Activated CD4-positive, alpha-beta memory T cell treated with anti-CD3 and anti-CD28 coated beads for 36 hours (primary cell): Measurements from ENCODE around the gene STK24. TPM values are rescaled to one million over a fixed set of nuclear protein-coding genes. Genes with fewer than 3 reads are reported as not detected.

ENCODE experiments used
- CTCF ChIA-PET: fragments of 350-600 bp; sonication (Branson Sonifier 250); formaldehyde crosslinking; loops from one replicate; lab custom pipeline; 2021; ENCODE audit warnings: antibody characterized with exemption, inconsistent platforms; lab: Charles Lee
- POLR2A ChIA-PET: fragments of 350-600 bp; sonication (Branson Sonifier 250); formaldehyde crosslinking; loops from one replicate; lab custom pipeline; 2021; ENCODE audit warnings: antibody characterized with exemption; lab: Charles Lee
- DNase-seq: peaks from one replicate; pipeline ENCODE4 v3.0.0-alpha.2; 2020
- H3K27ac Mint-ChIP-seq: one replicate; pipeline ENCODE4 v1.8.0; 2021; ENCODE audit warnings: mixed read lengths
- H3K27me3 Mint-ChIP-seq: one replicate; pipeline ENCODE4 v1.8.0; 2021; ENCODE audit warnings: mixed read lengths
- H3K36me3 Mint-ChIP-seq: one replicate; pipeline ENCODE4 v1.8.0; 2021; ENCODE audit warnings: mixed read lengths
- H3K4me1 Mint-ChIP-seq: one replicate; pipeline ENCODE4 v1.8.0; 2021; ENCODE audit warnings: low read depth, mixed read lengths
- H3K4me3 Mint-ChIP-seq: one replicate; pipeline ENCODE4 v1.8.0; 2021; ENCODE audit warnings: mild to moderate bottlenecking, mixed read lengths
- H3K9me3 Mint-ChIP-seq: one replicate; pipeline ENCODE4 v1.8.0; 2021; ENCODE audit warnings: mixed read lengths
- intact Hi-C: fragments of 100-400 bp; cut with micrococcal nuclease; formaldehyde crosslinking; loops from one replicate; pipeline ENCODE4 v1.15.1; 2023
- total RNA-seq, 2 experiments: library from RNA; stranded (reverse); gene quantifications; one replicate each; pipeline ENCODE4 v1.2.3, GENCODE V29; 2021

The STK24 gene
- total RNA-seq, 2 experiments from 2014 or later = 176 to 178 TPM

- intact Hi-C loops = loop anchor here (1.0 kb wide), 3 partner anchors 9 to 27 kb away; no protein-coding TSS in a partner anchor
- Mint-ChIP-seq H3K4me3 (no peak overlapping the region), H3K9me3 (no peaks in the 10 kb centered on the region), H3K27me3 (no peaks in the 10 kb centered on the region), H3K36me3 (peaks cover 26% of the 10 kb centered on the region), H3K27ac (peak overlapping the region; percentile 95), H3K4me1 (peaks cover 95% of the 10 kb centered on the region)
- CTCF ChIA-PET = interaction anchor here (0.7 to 3.0 kb wide), 6 partner anchors 15 to 144 kb away, joined by 3 to 8 read pairs (median 4); no protein-coding TSS in a partner anchor
- DNase-seq = no peak
- POLR2A ChIA-PET = interaction anchor here (0.8 to 1.7 kb wide), 3 partner anchors 11 to 27 kb away, joined by 3 to 5 read pairs (median 3); no protein-coding TSS in a partner anchor
These were observed 68.2 kb downstream of the STK24 start for GRCh38 chr13:98508685-98509084.

GRCh38 chr13:98508280-98508679 is 68.6 kb downstream of the STK24 start:
- Mint-ChIP-seq H3K4me1 (peaks cover 95% of the 10 kb centered on the region), H3K9me3 (no peaks in the 10 kb centered on the region), H3K27me3 (no peaks in the 10 kb centered on the region), H3K27ac (peak overlapping the region; percentile 95), H3K4me3 (no peak overlapping the region), H3K36me3 (peaks cover 27% of the 10 kb centered on the region)
- DNase-seq = no peak
- CTCF ChIA-PET = interaction anchor here (1.1 to 3.0 kb wide), 3 partner anchors 14 to 24 kb away, joined by 3 to 8 read pairs (median 4); no protein-coding TSS in a partner anchor
- intact Hi-C loops = no loop called here
- POLR2A ChIA-PET = interaction anchor here (0.8 to 1.7 kb wide), 5 partner anchors 11 to 35 kb away, joined by 3 to 5 read pairs (median 3); no protein-coding TSS in a partner anchor

- POLR2A ChIA-PET = interaction anchor here (1.2 to 1.3 kb wide), 2 partner anchors 31 to 36 kb away, joined by 3 read pairs; no protein-coding TSS in a partner anchor
- DNase-seq = no peak
These were observed 69.6 kb downstream of the STK24 start for GRCh38 chr13:98507282-98507797.

GRCh38 chr13:98506728-98507230 is 70.1 kb downstream of the STK24 start:
- H3K4me3 Mint-ChIP-seq = no peak overlapping the region
- peaks cover 23% of the 10 kb centered on the region for H3K36me3 Mint-ChIP-seq
- peaks cover 93% of the 10 kb centered on the region for H3K4me1 Mint-ChIP-seq
- intact Hi-C loops = no loop called here
- CTCF ChIA-PET = interaction anchor here (1.5 kb wide), 1 partner anchor 146 kb away, joined by 5 read pairs; no protein-coding TSS in a partner anchor
- H3K9me3 Mint-ChIP-seq = no peaks in the 10 kb centered on the region
- H3K27me3 Mint-ChIP-seq = no peaks in the 10 kb centered on the region
- POLR2A ChIA-PET = interaction anchor here (0.8 to 1.5 kb wide), 3 partner anchors 22 to 96 kb away, joined by 3 to 5 read pairs (median 3); no protein-coding TSS in a partner anchor
- no peak for DNase-seq
- no peak overlapping the region for H3K27ac Mint-ChIP-seq

More at GRCh38 chr13:98507282-98507797, 69.6 kb downstream of the STK24 start:
- Mint-ChIP-seq H3K9me3 (no peaks in the 10 kb centered on the region), H3K4me3 (no peak overlapping the region), H3K27me3 (no peaks in the 10 kb centered on the region), H3K4me1 (peaks cover 93% of the 10 kb centered on the region), H3K36me3 (peaks cover 27% of the 10 kb centered on the region), H3K27ac (no peak overlapping the region)
- CTCF ChIA-PET = interaction anchor here (1.5 kb wide), 1 partner anchor 146 kb away, joined by 5 read pairs; no protein-coding TSS in a partner anchor
- intact Hi-C loops = no loop called here

- no peak for DNase-seq
These were observed 70.6 kb downstream of the STK24 start for GRCh38 chr13:98506322-98506721.

GRCh38 chr13:98505217-98505616 is 71.7 kb downstream of the STK24 start:
- H3K36me3 Mint-ChIP-seq = peaks cover 16% of the 10 kb centered on the region

More at GRCh38 chr13:98506322-98506721, 70.6 kb downstream of the STK24 start:
- ChIA-PET POLR2A (interaction anchor here (0.8 to 1.5 kb wide), 2 partner anchors 22 to 97 kb away, joined by 3 to 5 read pairs; no protein-coding TSS in a partner anchor), CTCF (interaction anchor here (1.2 to 1.5 kb wide), 3 partner anchors 10 to 147 kb away, joined by 3 to 5 read pairs (median 4); no protein-coding TSS in a partner anchor)
- intact Hi-C loops = no loop called here
- Mint-ChIP-seq H3K36me3 (peaks cover 19% of the 10 kb centered on the region), H3K9me3 (no peaks in the 10 kb centered on the region), H3K4me3 (no peak overlapping the region), H3K27ac (no peak overlapping the region), H3K27me3 (no peaks in the 10 kb centered on the region), H3K4me1 (peaks cover 91% of the 10 kb centered on the region)

GRCh38 chr13:98504371-98504963 is 72.4 kb downstream of the STK24 start:
- Mint-ChIP-seq H3K9me3 (no peaks in the 10 kb centered on the region), H3K4me3 (no peak overlapping the region), H3K36me3 (peaks cover 21% of the 10 kb centered on the region), H3K27me3 (no peaks in the 10 kb centered on the region), H3K27ac (peak overlapping the region; percentile 5), H3K4me1 (peaks cover 81% of the 10 kb centered on the region)
- ChIA-PET CTCF (interaction anchor here (0.9 to 1.6 kb wide), 6 partner anchors 16 to 149 kb away, joined by 3 to 5 read pairs (median 3); partner anchors contain the start of gene STK24), POLR2A (interaction anchor here (0.6 to 1.4 kb wide), 9 partner anchors 9 to 148 kb away, joined by 3 to 9 read pairs (median 5); no protein-coding TSS in a partner anchor)
- DNase-seq = peak; percentile 67
- intact Hi-C loops = loop anchor here (1.0 kb wide), 1 partner anchor 19 kb away; no protein-coding TSS in a partner anchor

More at GRCh38 chr13:98505217-98505616, 71.7 kb downstream of the STK24 start:
- ChIA-PET CTCF (interaction anchor here (1.2 to 1.6 kb wide), 3 partner anchors 11 to 148 kb away, joined by 3 to 5 read pairs (median 4); no protein-coding TSS in a partner anchor), POLR2A (interaction anchor here (1.1 to 1.5 kb wide), 4 partner anchors 13 to 70 kb away, joined by 5 to 9 read pairs (median 5); no protein-coding TSS in a partner anchor)
- Mint-ChIP-seq H3K4me3 (no peak overlapping the region), H3K9me3 (no peaks in the 10 kb centered on the region), H3K27ac (peak overlapping the region; percentile 5), H3K27me3 (no peaks in the 10 kb centered on the region), H3K4me1 (peaks cover 86% of the 10 kb centered on the region)
- no peak for DNase-seq
- intact Hi-C loops = no loop called here

GRCh38 chr13:98504029-98504351 is 72.9 kb downstream of the STK24 start:
- Mint-ChIP-seq H3K27ac (peak overlapping the region; percentile 5), H3K4me3 (no peak overlapping the region), H3K9me3 (no peaks in the 10 kb centered on the region), H3K4me1 (peaks cover 76% of the 10 kb centered on the region), H3K27me3 (no peaks in the 10 kb centered on the region), H3K36me3 (peaks cover 23% of the 10 kb centered on the region)
- intact Hi-C loops = loop anchor here (1.0 kb wide), 1 partner anchor 19 kb away; no protein-coding TSS in a partner anchor
- DNase-seq = no peak
- POLR2A ChIA-PET = interaction anchor here (0.6 to 1.4 kb wide), 9 partner anchors 8 to 148 kb away, joined by 3 to 9 read pairs (median 5); no protein-coding TSS in a partner anchor
- CTCF ChIA-PET = interaction anchor here (0.8 to 1.6 kb wide), 7 partner anchors 16 to 150 kb away, joined by 3 to 5 read pairs (median 3); partner anchors contain the start of gene STK24

GRCh38 chr13:98503175-98504028 is 73.5 kb downstream of the STK24 start:
- H3K4me1 Mint-ChIP-seq = peaks cover 70% of the 10 kb centered on the region
- intact Hi-C loops = loop anchor here (1.0 kb wide), 1 partner anchor 18 kb away; no protein-coding TSS in a partner anchor
- no peak overlapping the region for H3K4me3 Mint-ChIP-seq
- no peaks in the 10 kb centered on the region for H3K9me3 Mint-ChIP-seq
- H3K36me3 Mint-ChIP-seq = peaks cover 23% of the 10 kb centered on the region
- POLR2A ChIA-PET = interaction anchor here (0.8 to 1.1 kb wide), 3 partner anchors 8 to 25 kb away, joined by 3 to 5 read pairs (median 4); no protein-coding TSS in a partner anchor
- no peak for DNase-seq
- H3K27me3 Mint-ChIP-seq = no peaks in the 10 kb centered on the region
- CTCF ChIA-PET = interaction anchor here (0.8 to 1.6 kb wide), 6 partner anchors 21 to 150 kb away, joined by 3 to 5 read pairs (median 3); partner anchors contain the start of gene STK24
- no peak overlapping the region for H3K27ac Mint-ChIP-seq

GRCh38 chr13:98500963-98501421 is 75.9 kb downstream of the STK24 start:
- ChIA-PET CTCF (no interaction called here), POLR2A (interaction anchor here (0.9 to 1.3 kb wide), 3 partner anchors 11 to 19 kb away, joined by 4 to 8 read pairs (median 4); no protein-coding TSS in a partner anchor)
- intact Hi-C loops = no loop called here
- Mint-ChIP-seq H3K36me3 (peaks cover 28% of the 10 kb centered on the region), H3K9me3 (no peaks in the 10 kb centered on the region), H3K27me3 (no peaks in the 10 kb centered on the region), H3K27ac (peak overlapping the region; percentile 20), H3K4me1 (peaks cover 73% of the 10 kb centered on the region), H3K4me3 (no peak overlapping the region)
- no peak for DNase-seq
